Breast epithelium (tissue), 4 donors: Measurements from ENCODE around the gene TCAF1. TPM values are rescaled to one million over a fixed set of nuclear protein-coding genes. Genes with fewer than 3 reads are reported as not detected.
"Not testable (repeated sequence)": the region's sequence is repeated elsewhere in the genome, so short reads cannot be mapped to it uniquely, and the experiment has no call there.

Experiments used
- DNase-seq, 2 donors: peaks; one replicate each; pipeline ENCODE4 v3.0.0-alpha.2; 2019; ENCODE audit warnings: low spot score in 2 of 2
- H3K27ac ChIP-seq, 2 donors: fragments of 200-600 bp; sonication (generic) in 1 of 2; one replicate each; pipeline ENCODE4 v1.5.1; 2016 to 2019; ENCODE audit warnings: mild to moderate bottlenecking in 1 of 2
- H3K27me3 ChIP-seq, 2 donors: fragments of 200-600 bp; sonication (generic) in 1 of 2; one replicate each; pipeline versions ENCODE4 v1.5.1 to v1.6.0; 2017 to 2019; ENCODE audit warnings: control low read depth in 1 of 2, mild to moderate bottlenecking in 1 of 2
- H3K36me3 ChIP-seq: fragments of 200-600 bp; one replicate; pipeline ENCODE4 v1.5.1; 2019
- H3K4me1 ChIP-seq, 2 donors: fragments of 200-600 bp; sonication (generic); one replicate each; pipeline ENCODE4 v1.5.1; 2016 to 2019; ENCODE audit warnings: control low read depth in 1 of 2
- H3K4me3 ChIP-seq, 3 donors: fragments of 200-600 bp; sonication (generic); 1 replicate in 2 of 3; 2 replicates in 1 of 3; pipeline ENCODE4 v1.5.1; 2016 to 2019; ENCODE audit warnings: mild to moderate bottlenecking in 3 of 3, moderate library complexity in 2 of 3
- H3K9me3 ChIP-seq, 2 donors: fragments of 200-600 bp; sonication (generic) in 1 of 2; one replicate each; pipeline ENCODE4 v1.5.1; 2016 to 2019; ENCODE audit warnings: control low read depth in 1 of 2
- intact Hi-C: fragments of 100-400 bp; cut with DNase I; formaldehyde crosslinking; loops from one replicate; pipeline ENCODE4 v1.15.1; 2023; ENCODE audit warnings: low total_unique reads
- total RNA-seq, 3 donors: library from RNA; depleted of rRNA; stranded (reverse); fragments of >200 nt; gene quantifications; one replicate each; pipeline ENCODE4 v1.1.0, GENCODE V29; 2016

Gene TCAF1
- total RNA-seq, 3 donors from 2014 or later = 44.5 to 51.4 (median 49.8) TPM

- H3K9me3 ChIP-seq, DNase-seq, H3K4me3 ChIP-seq, intact Hi-C loops, H3K36me3 ChIP-seq, H3K27me3 ChIP-seq, H3K27ac ChIP-seq, H3K4me1 ChIP-seq: not testable (repeated sequence)
Measured at GRCh38 chr7:143826578-143826977, 75.4 kb downstream of the TCAF1 start.

- H3K27me3 ChIP-seq, H3K27ac ChIP-seq, H3K9me3 ChIP-seq, DNase-seq, H3K4me3 ChIP-seq, H3K4me1 ChIP-seq, intact Hi-C loops, H3K36me3 ChIP-seq: not testable (repeated sequence)
Measured at GRCh38 chr7:143824295-143825135, 77.5 kb downstream of the TCAF1 start.

- H3K4me3 ChIP-seq, H3K27me3 ChIP-seq, H3K9me3 ChIP-seq, H3K4me1 ChIP-seq, H3K27ac ChIP-seq, intact Hi-C loops, DNase-seq, H3K36me3 ChIP-seq: not testable (repeated sequence)
Measured at GRCh38 chr7:143823634-143824294, 78.2 kb downstream of the TCAF1 start.

- H3K9me3 ChIP-seq, H3K27ac ChIP-seq, H3K27me3 ChIP-seq, DNase-seq, intact Hi-C loops, H3K4me3 ChIP-seq, H3K36me3 ChIP-seq, H3K4me1 ChIP-seq: not testable (repeated sequence)
Measured at GRCh38 chr7:143821392-143822277, 80.3 kb downstream of the TCAF1 start.

- H3K4me1 ChIP-seq, DNase-seq, H3K27ac ChIP-seq, H3K36me3 ChIP-seq, H3K4me3 ChIP-seq, intact Hi-C loops, H3K9me3 ChIP-seq, H3K27me3 ChIP-seq: not testable (repeated sequence)
Measured at GRCh38 chr7:143817873-143818272, 84.1 kb downstream of the TCAF1 start.

- H3K9me3 ChIP-seq, H3K27me3 ChIP-seq, H3K27ac ChIP-seq, DNase-seq, H3K4me1 ChIP-seq, H3K36me3 ChIP-seq, intact Hi-C loops, H3K4me3 ChIP-seq: not testable (repeated sequence)
Measured at GRCh38 chr7:143816471-143817133, 85.4 kb downstream of the TCAF1 start.

- DNase-seq, H3K9me3 ChIP-seq, H3K27ac ChIP-seq, intact Hi-C loops, H3K36me3 ChIP-seq, H3K4me3 ChIP-seq, H3K27me3 ChIP-seq, H3K4me1 ChIP-seq: not testable (repeated sequence)
Measured at GRCh38 chr7:143810639-143811038, 91.3 kb downstream of the TCAF1 start.

GRCh38 chr7:143806664-143807071, 95.3 kb downstream of the TCAF1 start:
- H3K27me3 ChIP-seq, H3K36me3 ChIP-seq, H3K9me3 ChIP-seq, DNase-seq, H3K4me1 ChIP-seq, H3K27ac ChIP-seq, H3K4me3 ChIP-seq, intact Hi-C loops: not testable (repeated sequence)

Other genes starting within 250 kb of the TCAF1 start
- 1 to 10 TPM in 1 of 3 donors, under 1 TPM in 1, not detected in 1; 0.96 to 2.3 TPM for gene CTAGE6, start 144.5 kb downstream of the TCAF1 start, total RNA-seq
- gene OR2F2, start 33.1 kb upstream of the TCAF1 start, total RNA-seq = not detected
- gene OR2F1, start 52.7 kb upstream of the TCAF1 start, total RNA-seq = under 1 TPM in 1 of 3 donors, not detected in 2; 0.15 TPM
- not detected for gene OR6B1, start 98.1 kb upstream of the TCAF1 start, total RNA-seq
- not detected for gene OR2A5, start 146.8 kb upstream of the TCAF1 start, total RNA-seq
- not detected for gene OR2A25, start 167.6 kb upstream of the TCAF1 start, total RNA-seq
- gene OR2A12, start 184.1 kb upstream of the TCAF1 start, total RNA-seq = not detected
- not detected for gene OR2A2, start 207.4 kb upstream of the TCAF1 start, total RNA-seq
- gene OR2A14, start 221.0 kb upstream of the TCAF1 start, total RNA-seq = not detected